Upper lobe of left lung (tissue), 4 donors: Measurements from ENCODE around the gene CFAP300.

ENCODE experiments used
- POLR2A ChIP-seq, 4 donors: fragments of 450-650 bp; IDR thresholded peaks; one replicate each; pipeline ENCODE4 v1.5.1; 2016 to 2017; ENCODE audit warnings: antibody characterized with exemption in 4 of 4, mild to moderate bottlenecking in 2 of 4
- POLR2AphosphoS5 ChIP-seq, 2 donors: sonication (generic); formaldehyde crosslinking; IDR thresholded peaks; one replicate each; pipeline ENCODE4 v1.5.1; 2017; ENCODE audit warnings: antibody characterized with exemption in 2 of 2
- TF ChIP-seq, protein P1 (sequence below), 6 experiments: fragments of 450-650 bp in 4 of 6; fragments of 200-600 bp in 2 of 6; sonication (generic) in 2 of 6; IDR thresholded peaks; one replicate each; pipeline ENCODE4 v1.5.1; 2016 to 2019; ENCODE audit warnings: antibody characterized with exemption in 6 of 6

DNA sequence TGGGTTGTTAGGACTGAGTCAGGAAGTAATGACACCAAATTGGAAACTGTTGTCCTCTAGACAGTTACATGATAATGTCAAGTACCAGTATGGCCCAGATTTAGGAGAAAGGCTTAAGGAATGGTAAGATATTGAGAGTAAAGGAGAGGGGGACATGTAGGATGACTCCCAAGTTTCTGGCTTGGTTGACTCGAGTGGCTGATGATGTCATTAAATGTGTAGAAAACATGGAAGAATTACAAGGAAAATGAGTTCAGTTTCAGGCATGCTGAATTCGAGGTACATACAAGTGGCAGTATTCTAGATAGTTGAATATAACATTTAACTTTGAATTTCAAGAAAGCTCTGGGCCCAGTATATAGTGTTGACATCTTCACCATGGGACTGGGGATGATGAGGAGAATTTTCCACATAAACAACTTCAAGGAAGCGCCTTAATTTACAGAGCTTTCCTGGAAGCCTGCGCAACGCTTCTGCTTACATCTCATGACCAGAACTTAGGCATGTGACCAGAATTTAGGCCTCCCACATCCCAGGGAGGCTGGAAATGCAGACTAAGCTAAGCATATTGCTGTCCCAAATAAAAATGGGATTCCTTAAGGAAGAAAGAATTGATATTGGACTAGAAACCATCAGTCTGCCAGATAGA is 3.8 kb downstream of the CFAP300 start:
- TF ChIP-seq, protein P1, sequence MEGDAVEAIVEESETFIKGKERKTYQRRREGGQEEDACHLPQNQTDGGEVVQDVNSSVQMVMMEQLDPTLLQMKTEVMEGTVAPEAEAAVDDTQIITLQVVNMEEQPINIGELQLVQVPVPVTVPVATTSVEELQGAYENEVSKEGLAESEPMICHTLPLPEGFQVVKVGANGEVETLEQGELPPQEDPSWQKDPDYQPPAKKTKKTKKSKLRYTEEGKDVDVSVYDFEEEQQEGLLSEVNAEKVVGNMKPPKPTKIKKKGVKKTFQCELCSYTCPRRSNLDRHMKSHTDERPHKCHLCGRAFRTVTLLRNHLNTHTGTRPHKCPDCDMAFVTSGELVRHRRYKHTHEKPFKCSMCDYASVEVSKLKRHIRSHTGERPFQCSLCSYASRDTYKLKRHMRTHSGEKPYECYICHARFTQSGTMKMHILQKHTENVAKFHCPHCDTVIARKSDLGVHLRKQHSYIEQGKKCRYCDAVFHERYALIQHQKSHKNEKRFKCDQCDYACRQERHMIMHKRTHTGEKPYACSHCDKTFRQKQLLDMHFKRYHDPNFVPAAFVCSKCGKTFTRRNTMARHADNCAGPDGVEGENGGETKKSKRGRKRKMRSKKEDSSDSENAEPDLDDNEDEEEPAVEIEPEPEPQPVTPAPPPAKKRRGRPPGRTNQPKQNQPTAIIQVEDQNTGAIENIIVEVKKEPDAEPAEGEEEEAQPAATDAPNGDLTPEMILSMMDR (IDR thresholded peaks at IDR 0.05) = no peak
- TF ChIP-seq POLR2A (IDR thresholded peaks at IDR 0.05) (no peak), POLR2AphosphoS5 (IDR thresholded peaks at IDR 0.05) (no peak)
